Measurements from ENCODE around the gene RBFOX2. TPM values are rescaled to one million over a fixed set of nuclear protein-coding genes. Genes with fewer than 3 reads are reported as not detected.

RBFOX2 gene
- total RNA-seq, 1 experiment from 2014 or later = 81.1 TPM

DNA sequence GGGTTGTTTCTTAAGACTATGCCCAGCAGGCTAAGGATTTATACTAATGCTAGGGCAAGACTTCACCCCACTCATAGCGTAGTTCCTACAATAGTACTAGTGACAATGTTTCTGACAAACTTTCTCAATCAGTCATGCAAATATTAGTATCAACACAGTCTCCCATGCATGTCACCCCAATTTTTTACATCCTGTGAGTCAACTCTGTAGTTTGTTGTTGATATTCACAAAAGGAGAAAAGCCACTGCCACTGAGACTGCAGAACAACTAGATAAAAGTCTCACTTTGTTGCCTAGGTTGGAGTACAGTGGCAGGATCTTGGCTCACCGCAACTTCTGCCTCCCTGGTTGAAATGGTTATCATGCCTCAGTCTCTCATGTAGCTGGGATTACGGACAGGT is 155.2 kb downstream of the RBFOX2 start:
- CTCF ChIA-PET = no interaction called here
- no peaks in the 10 kb centered on the region for H3K4me1 ChIP-seq (ENCODE audit: control insufficient read depth, insufficient read depth, low read length)
- DNase-seq (ENCODE audit: low read depth, low spot score) (no peak), ATAC-seq (no peak)
- H3K9me3 ChIP-seq (ENCODE audit: control insufficient read depth, insufficient read depth, low read depth, low read length) = no peaks in the 10 kb centered on the region
- no TSS peak for BruUV-seq (replicated peaks)
- no peaks in the 10 kb centered on the region for H3K36me3 ChIP-seq (ENCODE audit: control insufficient read depth, insufficient read depth, low read length)
- TF ChIP-seq CTCF (IDR thresholded peaks at IDR 0.05) (no peak), POLR2AphosphoS5 (IDR thresholded peaks at IDR 0.05; ENCODE audit: low read depth, low read length) (no peak), REST (IDR thresholded peaks at IDR 0.05; ENCODE audit: insufficient read depth in 1 of 2, low read depth in 2 of 2, low read length in 1 of 2) (no peak), SIN3A (IDR thresholded peaks at IDR 0.05; ENCODE audit: borderline replicate concordance, insufficient read depth, low read depth, low read length) (no peak), TCF7L2 (IDR thresholded peaks at IDR 0.05; ENCODE audit: low read depth, low read length) (no peak)
- POLR2A ChIA-PET = no interaction called here
- intact Hi-C loops (cut with micrococcal nuclease; ENCODE audit: unreplicated experiment) (no loop called here), in situ Hi-C loops (cut with HindIII; ENCODE audit: low pct_unique_long_range_greater_than_20kb, low sequenced_read_pairs) (no loop called here)
- H3K27me3 ChIP-seq (ENCODE audit: control insufficient read depth, insufficient read depth, low read length) = no peaks in the 10 kb centered on the region
- no peak overlapping the region for H3K27ac ChIP-seq (ENCODE audit: low read length)
- H3K4me3 ChIP-seq (ENCODE audit: low read depth in 2 of 2, low read length in 2 of 2) = no peak overlapping the region

DNA sequence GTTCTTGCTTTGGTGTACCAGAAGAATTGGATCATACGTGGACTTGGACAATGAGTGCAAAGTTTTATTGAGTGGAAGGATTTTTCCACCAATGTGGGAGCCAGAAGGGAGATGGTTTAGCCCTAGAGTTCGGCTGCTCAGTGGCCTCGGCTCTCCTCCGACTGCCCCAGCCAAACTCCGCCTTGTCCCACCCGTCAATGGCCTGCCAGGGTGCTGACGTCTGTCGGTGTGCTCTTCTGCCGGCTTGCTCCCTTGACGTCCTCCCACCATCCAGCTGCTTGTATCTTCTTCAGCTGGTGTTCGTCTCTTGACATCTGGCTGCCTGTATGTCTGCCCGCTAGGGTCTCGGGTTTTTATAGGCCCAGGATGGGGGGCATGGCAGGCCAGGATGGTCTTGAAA is 156.2 kb downstream of the RBFOX2 start:
- no peak overlapping the region for H3K4me3 ChIP-seq (ENCODE audit: low read depth in 2 of 2, low read length in 2 of 2)
- no peaks in the 10 kb centered on the region for H3K4me1 ChIP-seq (ENCODE audit: control insufficient read depth, insufficient read depth, low read length)
- no peak overlapping the region for H3K27ac ChIP-seq (ENCODE audit: low read length)
- no peaks in the 10 kb centered on the region for H3K27me3 ChIP-seq (ENCODE audit: control insufficient read depth, insufficient read depth, low read length)
- in situ Hi-C loops (cut with HindIII; ENCODE audit: low pct_unique_long_range_greater_than_20kb, low sequenced_read_pairs) = no loop called here
- ATAC-seq (no peak), DNase-seq (ENCODE audit: low read depth, low spot score) (no peak)
- CTCF ChIA-PET = no interaction called here
- TF ChIP-seq SIN3A (IDR thresholded peaks at IDR 0.05; ENCODE audit: borderline replicate concordance, insufficient read depth, low read depth, low read length) (no peak), REST (IDR thresholded peaks at IDR 0.05; ENCODE audit: insufficient read depth in 1 of 2, low read depth in 2 of 2, low read length in 1 of 2) (no peak), TCF7L2 (IDR thresholded peaks at IDR 0.05; ENCODE audit: low read depth, low read length) (no peak), CTCF (IDR thresholded peaks at IDR 0.05) (no peak)
- intact Hi-C loops (cut with micrococcal nuclease; ENCODE audit: unreplicated experiment) = no loop called here
- POLR2A ChIA-PET = no interaction called here
- no peaks in the 10 kb centered on the region for H3K9me3 ChIP-seq (ENCODE audit: control insufficient read depth, insufficient read depth, low read depth, low read length)
- H3K36me3 ChIP-seq (ENCODE audit: control insufficient read depth, insufficient read depth, low read length) = no peaks in the 10 kb centered on the region
- BruUV-seq (replicated peaks) = no TSS peak

Data from Panc1 (cell line).